K562 (cell line): ENCODE data around the gene MDK. TPM values are rescaled to one million over a fixed set of nuclear protein-coding genes. Genes with fewer than 3 reads are reported as not detected.

ENCODE experiments used
- CEBPB ChIP-seq: fragments of 450-650 bp; IDR thresholded peaks from 2 replicates; pipeline ENCODE4 v1.6.1; 2016; ENCODE audit warnings: missing genetic modification characterization, missing compliant biosample characterization
- CHD1 ChIP-seq: fragments of 200-600 bp; sonication (generic); IDR thresholded peaks from one replicate; pipeline ENCODE4 v1.6.1; 2012; ENCODE audit warnings: mild to moderate bottlenecking, moderate library complexity, low read length, inconsistent platforms
- ERF ChIP-seq: fragments of 450-650 bp; formaldehyde crosslinking; IDR thresholded peaks from 2 replicates; pipeline ENCODE4 v1.4.0; 2020; ENCODE audit warnings: mild to moderate bottlenecking, mixed read lengths
- FOXK1 ChIP-seq: sonication (generic); formaldehyde crosslinking; IDR thresholded peaks from 2 replicates; pipeline ENCODE4 v1.8.0; 2022; ENCODE audit warnings: missing genetic modification reagents, mild to moderate bottlenecking, borderline replicate concordance
- HLTF ChIP-seq: fragments of 450-650 bp; IDR thresholded peaks from 2 replicates; pipeline ENCODE4 v1.6.1; 2016
- HNRNPK ChIP-seq: fragments of 200-400 bp; formaldehyde crosslinking; IDR thresholded peaks from one replicate; pipeline ENCODE4 v1.6.1; 2018; ENCODE audit warnings: mild to moderate bottlenecking, low read depth, low read length; ENCODE audit not compliant: poor library complexity, severe bottlenecking
- L3MBTL2 ChIP-seq: fragments of 450-650 bp; IDR thresholded peaks from 2 replicates; pipeline ENCODE4 v1.6.1; 2016; ENCODE audit warnings: mild to moderate bottlenecking, moderate library complexity
- MCM7 ChIP-seq, 2 experiments: fragments of 450-650 bp; IDR thresholded peaks; 2 replicates each; pipeline ENCODE4 v1.6.1; 2016 to 2018
- NFE2 ChIP-seq: IDR thresholded peaks from 2 replicates; pipeline ENCODE4 v1.6.1; 2014; ENCODE audit warnings: antibody characterized with exemption, low read depth
- SIX5 ChIP-seq, 2 experiments: IDR thresholded peaks; 2 replicates each; pipeline ENCODE4 v1.6.1; 2011; ENCODE audit warnings: low read length in 2 of 2, borderline replicate concordance in 1 of 2, low read depth in 1 of 2, mild to moderate bottlenecking in 1 of 2, moderate library complexity in 1 of 2; ENCODE audit not compliant: insufficient read depth in 1 of 2
- SMAD4 ChIP-seq: fragments of 250-450 bp; sonication (Bioruptor Pico); conservative IDR thresholded peaks from 2 replicates; pipeline ENCODE4 v1.8.0; 2021; ENCODE audit warnings: inconsistent platforms, mild to moderate bottlenecking, moderate library complexity
- SMARCA4 ChIP-seq: fragments of 450-650 bp; IDR thresholded peaks from 2 replicates; pipeline ENCODE4 v1.6.1; 2016
- SRSF1 ChIP-seq: fragments of 200-400 bp; formaldehyde crosslinking; IDR thresholded peaks from 2 replicates; pipeline ENCODE4 v1.6.1; 2017; ENCODE audit warnings: mild to moderate bottlenecking, low read depth, low read length, moderate library complexity
- WHSC1 ChIP-seq: IDR thresholded peaks from one replicate; pipeline ENCODE4 v1.6.1; 2012; ENCODE audit warnings: low read length, control low read depth, inconsistent platforms
- ZBTB1 ChIP-seq: sonication (generic); formaldehyde crosslinking; IDR thresholded peaks from 2 replicates; pipeline ENCODE4 v1.8.1; 2023; ENCODE audit warnings: missing genetic modification reagents, low read depth, mild to moderate bottlenecking, borderline replicate concordance
- ZNF75A ChIP-seq: fragments of 450-650 bp; formaldehyde crosslinking; IDR thresholded peaks from 2 replicates; pipeline ENCODE4 v1.4.0; 2020; ENCODE audit warnings: mild to moderate bottlenecking
- polyA plus RNA-seq, 8 experiments: library from polyadenylated mRNA; depleted of rRNA in 4 of 8; stranded (reverse) in 5 of 8; unstranded in 3 of 8; fragments of >200 nt; fragmentation: Nextera tagmentation in 2 of 8; fragmentation: Illumina TruSeq in 1 of 8; extraction: Ambion mirVana in 2 of 8; extraction: Trizol in 1 of 8; gene quantifications; 2 replicates each; pipeline versions ENCODE4 v1.2.1 to v1.2.3, GENCODE V29; 2011 to 2014; ENCODE audit warnings: inconsistent platforms in 1 of 8, missing spikeins in 1 of 8
- total RNA-seq, 7 experiments: library from RNA; depleted of rRNA in 6 of 7; stranded (reverse); fragments of >200 nt in 6 of 7; fragmentation: Illumina TruSeq in 2 of 7; extraction: Trizol in 2 of 7; gene quantifications; 2 replicates each; pipeline versions ENCODE4 v1.2.1 to v1.2.3, GENCODE V29; 2011 to 2021; ENCODE audit warnings: low replicate concordance in 1 of 7
- TF ChIP-seq, protein P1 (sequence below), 2 experiments: fragments of 450-650 bp; IDR thresholded peaks; 2 replicates each; pipeline ENCODE4 v1.6.1; 2016; ENCODE audit warnings: mild to moderate bottlenecking in 2 of 2, borderline replicate concordance in 1 of 2, low read depth in 1 of 2, moderate library complexity in 1 of 2
- TF ChIP-seq, protein P2 (sequence below): fragments of 450-650 bp; formaldehyde crosslinking; IDR thresholded peaks from 2 replicates; pipeline ENCODE4 v1.4.0; 2020; ENCODE audit warnings: mild to moderate bottlenecking, moderate library complexity
- TF ChIP-seq, protein P3 (sequence below): fragments of 450-650 bp; formaldehyde crosslinking; IDR thresholded peaks from 2 replicates; pipeline ENCODE4 v1.4.0; 2020; ENCODE audit warnings: mild to moderate bottlenecking, moderate library complexity

MDK gene
- total and polyA plus RNA-seq, 9 of the 15 experiments (the other 6 are each of a cell fraction or from before 2014, with no cell fraction given), result 20.7 to 700 (median 350) TPM

DNA sequence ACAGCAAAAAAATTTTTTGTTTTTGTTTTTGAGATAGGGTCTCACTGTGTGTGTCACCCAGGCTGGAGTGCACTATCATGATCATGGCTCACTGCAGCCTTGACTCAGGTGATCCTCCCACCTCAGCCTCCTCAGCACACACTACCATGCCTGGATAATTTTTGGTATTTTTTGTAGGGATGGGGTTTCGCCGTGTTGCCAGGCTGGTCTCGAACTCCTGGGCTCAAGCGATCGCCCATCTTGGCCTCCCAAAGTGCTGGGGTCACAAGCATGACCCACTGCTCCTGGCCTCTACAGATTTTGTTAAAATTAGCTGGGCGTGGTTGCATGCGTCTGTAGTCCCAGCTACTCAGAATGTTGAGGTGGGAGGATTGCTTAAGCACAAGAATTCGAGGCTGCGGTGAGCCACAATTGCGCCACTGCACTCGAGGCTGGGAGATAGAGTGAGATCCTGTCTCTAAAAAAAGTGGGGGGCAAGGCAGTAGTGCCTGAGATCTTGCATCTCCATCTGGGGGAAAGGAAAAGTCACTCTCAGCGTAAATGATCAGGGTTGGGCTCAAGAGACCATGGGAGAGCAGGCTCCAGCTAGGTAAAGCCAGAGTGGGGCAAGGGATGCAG, 44.8 kb upstream of the MDK start (continued):
- TF ChIP-seq, protein P1, sequence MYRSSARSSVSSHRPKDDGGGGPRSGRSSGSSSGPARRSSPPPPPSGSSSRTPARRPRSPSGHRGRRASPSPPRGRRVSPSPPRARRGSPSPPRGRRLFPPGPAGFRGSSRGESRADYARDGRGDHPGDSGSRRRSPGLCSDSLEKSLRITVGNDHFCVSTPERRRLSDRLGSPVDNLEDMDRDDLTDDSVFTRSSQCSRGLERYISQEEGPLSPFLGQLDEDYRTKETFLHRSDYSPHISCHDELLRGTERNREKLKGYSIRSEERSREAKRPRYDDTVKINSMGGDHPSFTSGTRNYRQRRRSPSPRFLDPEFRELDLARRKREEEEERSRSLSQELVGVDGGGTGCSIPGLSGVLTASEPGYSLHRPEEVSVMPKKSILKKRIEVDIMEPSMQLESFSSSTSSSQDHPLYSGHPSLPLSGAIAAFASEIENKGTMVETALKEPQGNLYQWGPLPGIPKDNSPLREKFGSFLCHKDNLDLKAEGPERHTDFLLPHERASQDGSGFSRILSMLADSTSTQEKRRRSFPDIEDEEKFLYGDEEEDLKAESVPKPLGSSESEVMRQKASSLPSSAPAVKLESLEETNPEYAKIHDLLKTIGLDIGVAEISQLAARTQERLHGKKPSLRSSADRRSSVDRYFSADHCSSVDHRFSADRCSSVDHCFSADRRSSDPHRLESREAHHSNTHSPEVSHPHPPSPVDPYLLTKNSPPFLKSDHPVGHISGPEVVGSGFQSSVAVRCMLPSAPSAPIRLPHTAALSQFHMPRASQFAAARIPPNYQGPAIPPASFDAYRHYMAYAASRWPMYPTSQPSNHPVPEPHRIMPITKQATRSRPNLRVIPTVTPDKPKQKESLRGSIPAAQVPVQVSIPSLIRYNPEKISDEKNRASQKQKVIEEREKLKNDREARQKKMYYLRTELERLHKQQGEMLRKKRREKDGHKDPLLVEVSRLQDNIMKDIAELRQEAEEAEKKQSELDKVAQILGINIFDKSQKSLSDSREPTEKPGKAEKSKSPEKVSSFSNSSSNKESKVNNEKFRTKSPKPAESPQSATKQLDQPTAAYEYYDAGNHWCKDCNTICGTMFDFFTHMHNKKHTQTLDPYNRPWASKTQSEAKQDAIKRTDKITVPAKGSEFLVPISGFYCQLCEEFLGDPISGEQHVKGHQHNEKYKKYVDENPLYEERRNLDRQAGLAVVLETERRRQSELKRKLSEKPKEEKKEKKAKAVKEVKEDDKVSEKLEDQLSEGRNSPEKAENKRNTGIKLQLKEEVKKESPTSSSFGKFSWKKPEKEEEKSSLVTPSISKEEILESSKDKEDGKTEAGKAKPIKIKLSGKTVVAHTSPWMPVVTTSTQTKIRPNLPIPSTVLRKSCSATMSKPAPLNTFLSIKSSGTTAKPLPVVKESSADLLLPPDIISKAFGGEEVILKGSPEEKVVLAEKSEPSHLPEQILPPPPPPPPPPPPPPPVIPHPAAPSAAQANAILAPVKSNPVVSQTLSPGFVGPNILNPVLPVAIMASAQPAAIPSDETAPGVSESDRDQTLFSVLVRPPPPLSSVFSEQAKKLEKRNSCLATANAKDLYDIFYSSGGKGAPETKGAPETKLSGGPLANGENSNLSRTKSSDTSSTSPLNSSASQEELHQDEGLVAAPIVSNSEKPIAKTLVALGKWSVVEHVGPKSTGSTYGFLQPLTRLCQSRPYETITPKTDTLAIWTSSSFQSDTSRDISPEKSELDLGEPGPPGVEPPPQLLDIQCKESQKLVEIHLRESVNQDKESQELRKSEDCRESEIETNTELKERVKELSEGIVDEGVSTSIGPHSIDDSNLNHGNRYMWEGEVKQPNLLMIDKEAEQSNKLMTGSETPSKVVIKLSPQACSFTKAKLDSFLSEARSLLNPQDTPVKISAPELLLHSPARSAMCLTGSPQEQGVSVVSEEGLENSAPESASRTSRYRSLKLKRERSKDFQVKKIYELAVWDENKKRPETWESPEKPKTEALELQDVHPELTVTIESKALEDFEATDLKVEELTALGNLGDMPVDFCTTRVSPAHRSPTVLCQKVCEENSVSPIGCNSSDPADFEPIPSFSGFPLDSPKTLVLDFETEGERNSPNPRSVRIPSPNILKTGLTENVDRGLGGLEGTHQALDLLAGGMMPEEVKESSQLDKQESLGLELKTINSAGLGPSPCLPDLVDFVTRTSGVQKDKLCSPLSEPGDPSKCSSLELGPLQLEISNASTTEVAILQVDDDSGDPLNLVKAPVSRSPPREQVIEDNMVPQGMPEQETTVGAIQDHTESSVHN (IDR thresholded peaks at IDR 0.05; ENCODE audit: borderline replicate concordance in 1 of 2, low read depth in 1 of 2), result no peak
- TF ChIP-seq CHD1, result no peak
- TF ChIP-seq SIX5 (IDR thresholded peaks at IDR 0.05; ENCODE audit: borderline replicate concordance in 1 of 2, insufficient read depth in 1 of 2, low read depth in 1 of 2, low read length in 2 of 2), result no peak
- no peak for TF ChIP-seq HLTF
- TF ChIP-seq L3MBTL2, result 0 out of 2 replicates have a peak, but pooled peaks have one; percentile 51
- no peak for TF ChIP-seq SRSF1
- TF ChIP-seq NFE2, result peak; percentile 30; the same call in 1 of the 2 replicates
- no peak for TF ChIP-seq ZBTB1 (CRISPR knock-in tag)
- TF ChIP-seq ERF, result no peak
- TF ChIP-seq SMARCA4, result peak; percentile 77; the same call in 1 of the 2 replicates
- TF ChIP-seq HNRNPK, result no peak
- peak; percentile 61; the same call in 1 of the 2 replicates for TF ChIP-seq SMAD4
- no peak for TF ChIP-seq ZNF75A
- no peak for TF ChIP-seq WHSC1
- TF ChIP-seq MCM7 (IDR thresholded peaks at IDR 0.05), result no peak
- TF ChIP-seq, protein P2, sequence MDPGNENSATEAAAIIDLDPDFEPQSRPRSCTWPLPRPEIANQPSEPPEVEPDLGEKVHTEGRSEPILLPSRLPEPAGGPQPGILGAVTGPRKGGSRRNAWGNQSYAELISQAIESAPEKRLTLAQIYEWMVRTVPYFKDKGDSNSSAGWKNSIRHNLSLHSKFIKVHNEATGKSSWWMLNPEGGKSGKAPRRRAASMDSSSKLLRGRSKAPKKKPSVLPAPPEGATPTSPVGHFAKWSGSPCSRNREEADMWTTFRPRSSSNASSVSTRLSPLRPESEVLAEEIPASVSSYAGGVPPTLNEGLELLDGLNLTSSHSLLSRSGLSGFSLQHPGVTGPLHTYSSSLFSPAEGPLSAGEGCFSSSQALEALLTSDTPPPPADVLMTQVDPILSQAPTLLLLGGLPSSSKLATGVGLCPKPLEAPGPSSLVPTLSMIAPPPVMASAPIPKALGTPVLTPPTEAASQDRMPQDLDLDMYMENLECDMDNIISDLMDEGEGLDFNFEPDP (CRISPR knock-in tag), result no peak
- peak; percentile 99 for TF ChIP-seq CEBPB
- TF ChIP-seq FOXK1, result no peak
- TF ChIP-seq, protein P3, sequence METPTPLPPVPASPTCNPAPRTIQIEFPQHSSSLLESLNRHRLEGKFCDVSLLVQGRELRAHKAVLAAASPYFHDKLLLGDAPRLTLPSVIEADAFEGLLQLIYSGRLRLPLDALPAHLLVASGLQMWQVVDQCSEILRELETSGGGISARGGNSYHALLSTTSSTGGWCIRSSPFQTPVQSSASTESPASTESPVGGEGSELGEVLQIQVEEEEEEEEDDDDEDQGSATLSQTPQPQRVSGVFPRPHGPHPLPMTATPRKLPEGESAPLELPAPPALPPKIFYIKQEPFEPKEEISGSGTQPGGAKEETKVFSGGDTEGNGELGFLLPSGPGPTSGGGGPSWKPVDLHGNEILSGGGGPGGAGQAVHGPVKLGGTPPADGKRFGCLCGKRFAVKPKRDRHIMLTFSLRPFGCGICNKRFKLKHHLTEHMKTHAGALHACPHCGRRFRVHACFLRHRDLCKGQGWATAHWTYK (CRISPR knock-in tag), result no peak
